ENCODE measurements around the gene GRM2. TPM values are rescaled to one million over a fixed set of nuclear protein-coding genes. Genes with fewer than 3 reads are reported as not detected.
"Not testable (repeated sequence)": the region's sequence is repeated elsewhere in the genome, so short reads cannot be mapped to it uniquely, and the experiment has no call there.

The GRM2 gene
- total RNA-seq, 1 experiment from 2014 or later: 5.6 TPM

DNA sequence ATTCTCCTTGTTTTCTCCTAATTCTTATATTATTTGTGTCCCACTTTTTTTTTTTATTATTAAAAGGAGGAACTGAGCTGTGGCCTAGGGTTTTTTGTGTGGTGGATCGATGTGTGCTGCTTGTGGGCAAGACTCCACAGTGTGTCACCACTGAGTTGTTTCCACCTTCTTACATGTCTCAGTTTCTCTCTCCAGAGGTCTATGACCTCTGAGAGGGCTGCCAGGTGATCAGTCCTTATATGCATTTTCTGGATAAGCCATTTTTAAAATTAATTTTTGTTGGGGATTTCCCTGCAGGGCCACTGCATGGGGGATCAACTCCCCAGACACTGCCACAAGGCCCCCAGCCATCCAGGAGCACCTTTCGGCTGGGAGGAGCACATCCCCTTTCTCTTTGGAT, 44.4 kb downstream of the GRM2 start:
- ChIA-PET POLR2A (ENCODE audit: low non-redundant PET) (no interaction called here), CTCF (no interaction called here)
- no peak for DNase-seq (ENCODE audit: low spot score)
- H3K27me3 ChIP-seq (replicated peaks; ENCODE audit: insufficient read depth, low read depth, low read length, poor library complexity): peaks cover 4% of the 10 kb centered on the region
- BruUV-seq (replicated peaks): no TSS peak
- intact Hi-C loops (cut with micrococcal nuclease; ENCODE audit: unreplicated experiment): no loop called here
- H3K27ac ChIP-seq (ENCODE audit: low read depth, low read length, poor library complexity, severe bottlenecking): no peak overlapping the region
- H3K4me1 ChIP-seq (ENCODE audit: insufficient read depth, low read length, poor library complexity, severe bottlenecking): no peaks in the 10 kb centered on the region
- no peaks in the 10 kb centered on the region for H3K36me3 ChIP-seq (ENCODE audit: insufficient read depth, low read length, poor library complexity, severe bottlenecking)
- H3K4me3 ChIP-seq (ENCODE audit: low read depth, low read length, poor library complexity, severe bottlenecking): no peak overlapping the region
- H3K9me3 ChIP-seq (ENCODE audit: low read depth, low read length, poor library complexity, severe bottlenecking): no peaks in the 10 kb centered on the region
- TF ChIP-seq EZH2 (IDR thresholded peaks at IDR 0.05; ENCODE audit: borderline replicate concordance, low read depth, low read length, poor library complexity, severe bottlenecking) (no peak), CTCF (conservative IDR thresholded peaks at IDR 0.05; ENCODE audit: low read depth, low read length) (no peak)

DNA sequence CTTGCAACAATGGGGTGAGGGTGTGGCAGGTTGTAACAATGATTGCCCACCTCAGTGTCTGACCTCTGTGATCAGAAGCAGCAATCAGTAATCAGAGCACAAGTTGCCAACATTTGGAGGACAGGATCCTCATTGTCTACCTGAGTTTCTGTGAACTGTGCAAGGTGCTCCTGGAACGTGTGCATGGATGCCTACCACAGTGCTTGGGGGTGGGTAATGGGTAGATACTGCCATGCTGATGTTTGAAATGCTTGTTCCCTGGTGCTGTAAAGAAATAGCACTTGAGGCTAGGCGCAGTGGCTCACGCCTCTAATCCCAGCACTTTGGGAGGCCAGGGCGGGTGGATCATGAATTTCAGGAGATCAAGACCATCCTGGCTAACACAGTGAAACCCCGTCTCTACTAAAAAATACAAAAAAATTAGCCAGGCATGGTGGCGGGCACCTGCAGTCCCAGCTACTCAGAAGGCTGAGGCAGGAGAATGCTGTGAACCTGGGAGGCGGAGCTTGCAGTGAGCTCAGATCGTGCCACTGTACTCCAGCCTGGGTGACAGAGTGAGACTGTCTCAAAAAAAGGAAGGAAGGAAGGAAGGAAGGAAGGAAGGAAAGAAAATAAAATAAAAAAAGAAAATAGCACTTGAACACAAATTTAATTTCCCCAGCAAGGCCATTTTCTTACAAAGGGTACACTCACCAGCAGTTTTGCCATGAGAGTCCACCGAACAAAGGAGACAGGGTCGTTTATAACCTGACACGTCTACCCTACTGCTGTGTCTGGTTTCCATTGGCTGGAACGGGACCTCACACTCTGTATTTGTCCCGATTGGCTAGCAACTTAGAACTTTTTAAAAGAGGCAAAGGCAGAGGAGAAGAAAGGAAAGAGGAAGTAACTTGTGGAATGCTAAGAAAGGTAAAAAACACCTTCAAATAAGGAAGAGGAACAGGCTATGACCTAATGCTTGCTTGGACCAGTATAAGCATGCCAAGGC, 47.2 kb downstream of the GRM2 start:
- H3K27ac ChIP-seq (ENCODE audit: low read depth, low read length, poor library complexity, severe bottlenecking); intact Hi-C loops (cut with micrococcal nuclease; ENCODE audit: unreplicated experiment); H3K4me3 ChIP-seq (ENCODE audit: low read depth, low read length, poor library complexity, severe bottlenecking); H3K27me3 ChIP-seq (replicated peaks; ENCODE audit: insufficient read depth, low read depth, low read length, poor library complexity); H3K36me3 ChIP-seq (ENCODE audit: insufficient read depth, low read length, poor library complexity, severe bottlenecking); POLR2A ChIA-PET (ENCODE audit: low non-redundant PET); DNase-seq (ENCODE audit: low spot score); H3K4me1 ChIP-seq (ENCODE audit: insufficient read depth, low read length, poor library complexity, severe bottlenecking); BruUV-seq (replicated peaks); H3K9me3 ChIP-seq (ENCODE audit: low read depth, low read length, poor library complexity, severe bottlenecking); CTCF ChIA-PET: not testable (repeated sequence)

DNA sequence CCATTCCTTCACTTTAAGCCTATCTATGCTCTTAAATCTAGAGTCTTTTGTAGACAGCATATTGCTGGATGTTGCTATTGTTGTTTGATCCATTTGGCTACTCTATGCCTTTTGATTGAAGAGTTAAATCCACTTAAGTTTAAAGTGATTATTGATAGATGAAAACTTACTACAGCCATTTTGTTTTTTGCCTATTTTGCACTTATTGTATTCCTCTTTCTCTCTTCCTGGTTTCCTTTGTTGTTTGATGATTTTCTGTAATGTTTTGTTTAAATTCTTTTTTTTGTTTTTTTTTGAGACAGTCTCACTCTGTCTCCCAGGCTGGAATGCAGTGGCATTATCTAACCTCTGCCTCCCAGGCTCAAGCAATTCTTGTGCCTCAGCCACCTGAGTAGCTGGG, 52.3 kb downstream of the GRM2 start:
- no peaks in the 10 kb centered on the region for H3K4me1 ChIP-seq (ENCODE audit: insufficient read depth, low read length, poor library complexity, severe bottlenecking)
- BruUV-seq (replicated peaks): no TSS peak
- CTCF ChIA-PET: no interaction called here
- no peak overlapping the region for H3K27ac ChIP-seq (ENCODE audit: low read depth, low read length, poor library complexity, severe bottlenecking)
- TF ChIP-seq EZH2 (IDR thresholded peaks at IDR 0.05; ENCODE audit: borderline replicate concordance, low read depth, low read length, poor library complexity, severe bottlenecking) (no peak), CTCF (conservative IDR thresholded peaks at IDR 0.05; ENCODE audit: low read depth, low read length) (no peak)
- no peaks in the 10 kb centered on the region for H3K27me3 ChIP-seq (replicated peaks; ENCODE audit: insufficient read depth, low read depth, low read length, poor library complexity)
- no peak overlapping the region for H3K4me3 ChIP-seq (ENCODE audit: low read depth, low read length, poor library complexity, severe bottlenecking)
- H3K9me3 ChIP-seq (ENCODE audit: low read depth, low read length, poor library complexity, severe bottlenecking): no peaks in the 10 kb centered on the region
- intact Hi-C loops (cut with micrococcal nuclease; ENCODE audit: unreplicated experiment): no loop called here
- DNase-seq (ENCODE audit: low spot score): no peak
- POLR2A ChIA-PET (ENCODE audit: low non-redundant PET): no interaction called here
- H3K36me3 ChIP-seq (ENCODE audit: insufficient read depth, low read length, poor library complexity, severe bottlenecking): no peaks in the 10 kb centered on the region

Other genes with a start within 250 kb of the GRM2 start
- 18.2 and 18.3 TPM in 2 replicates for gene DCAF1, start 207.1 kb upstream of the GRM2 start, total RNA-seq (2021)
- gene RAD54L2, start 168.3 kb upstream of the GRM2 start, total RNA-seq (2021): 22.0 TPM in 2 replicates
- gene TEX264, start 35.8 kb upstream of the GRM2 start, total RNA-seq (2021): 21.4 and 23.0 TPM in 2 replicates
- not detected in 2 replicates for gene IQCF6, start 72.2 kb downstream of the GRM2 start, total RNA-seq (2021)
- gene IQCF2, start 154.5 kb downstream of the GRM2 start, total RNA-seq (2021): not detected in 2 replicates
- gene IQCF5, start 168.5 kb downstream of the GRM2 start, total RNA-seq (2021): not detected in 2 replicates
- not detected in 2 replicates for gene IQCF1, start 196.3 kb downstream of the GRM2 start, total RNA-seq (2021)
- 25.9 and 32.3 TPM in 2 replicates for gene RRP9, start 234.8 kb downstream of the GRM2 start, total RNA-seq (2021)
- 3.4 and 4.0 TPM in 2 replicates for gene PARP3, start 235.3 kb downstream of the GRM2 start, total RNA-seq (2021)
- gene GPR62, start 248.3 kb downstream of the GRM2 start, total RNA-seq (2021): not detected in 2 replicates

Measured in A673 (cell line).